ENCODE measurements around the gene POLD4. TPM values are rescaled to one million over a fixed set of nuclear protein-coding genes. Genes with fewer than 3 reads are reported as not detected.

The POLD4 gene
- 192 to 233 TPM (median 214 TPM) in 5 replicates for total RNA-seq (2022; extraction: Qiagen RNA extraction)

DNA sequence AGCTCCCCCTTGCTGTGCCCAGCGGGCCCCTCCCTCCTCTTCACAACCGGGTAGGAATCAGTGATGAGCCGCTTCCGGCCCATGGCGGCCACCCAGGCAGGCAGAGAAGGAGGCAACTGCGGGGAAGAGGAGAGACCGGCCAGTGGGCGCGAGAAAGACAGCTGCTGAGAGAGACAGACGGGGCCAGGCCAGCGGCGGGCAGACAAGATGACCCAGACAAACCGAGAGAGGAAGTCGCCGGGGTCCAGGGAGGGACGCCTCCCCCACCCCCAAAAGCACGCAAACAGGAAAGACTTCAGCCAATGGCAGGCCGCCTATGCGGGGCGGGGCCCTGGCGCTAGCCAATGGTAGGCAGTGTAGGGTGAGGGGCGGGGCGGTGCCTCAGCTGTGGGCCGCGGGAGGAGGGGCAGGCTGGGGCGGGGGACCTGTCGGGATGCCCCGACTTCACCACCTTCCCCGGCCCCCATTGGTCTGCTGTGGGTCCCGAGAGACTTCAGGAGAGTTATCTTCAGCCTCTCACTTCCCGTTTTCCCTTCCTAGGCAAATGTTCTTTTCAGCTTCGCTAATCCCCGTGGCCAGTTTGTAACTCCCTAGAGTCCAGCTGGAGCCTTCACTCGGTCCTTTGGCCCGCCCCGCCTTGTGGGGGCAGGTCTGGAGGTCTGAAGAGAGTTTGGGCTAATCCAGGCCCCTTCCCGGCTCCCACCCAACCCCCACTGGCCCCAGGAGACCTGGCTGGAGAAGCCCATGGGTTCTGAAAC lies at the start of gene POLD4:
POLD4 (minus strand) TSS at position 230 of the 758 bp plus-strand sequence; CDS start at position 83, 147 bp downstream.

DNA sequence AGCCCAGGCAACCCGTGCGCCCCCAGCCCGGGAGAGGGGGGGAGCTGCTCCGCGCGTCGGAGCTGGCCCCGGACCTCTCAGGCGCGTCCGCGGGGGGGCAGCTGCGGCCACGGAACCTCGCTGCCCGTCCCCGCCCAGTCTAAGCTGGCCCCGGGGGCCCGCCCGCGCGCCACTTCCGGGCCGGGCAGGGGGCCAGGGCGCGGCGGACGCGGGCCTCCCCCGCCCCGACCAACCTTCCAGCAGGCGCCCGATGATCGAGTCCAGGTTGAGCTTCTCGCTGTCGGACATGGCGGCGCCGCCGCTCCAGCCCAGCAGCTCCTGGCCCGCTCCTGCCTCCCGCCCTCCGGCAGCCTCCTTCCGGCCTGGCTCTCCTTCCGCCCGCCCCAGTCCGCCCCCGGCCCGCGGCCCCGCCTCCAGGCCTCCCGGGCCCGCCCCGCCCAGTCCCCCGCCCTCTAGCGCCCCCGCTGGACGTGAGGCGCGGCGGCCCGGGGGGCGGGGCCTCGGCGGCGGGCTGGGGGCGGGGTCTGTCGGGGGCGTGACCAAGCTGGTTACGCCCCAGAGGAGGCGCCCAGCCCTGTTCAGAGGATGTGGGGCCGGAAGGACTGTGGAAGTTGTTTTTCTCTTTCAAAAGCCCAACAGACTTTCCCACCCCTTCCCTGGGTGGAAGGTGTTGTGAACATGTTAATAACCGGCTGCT lies 48.3 kb upstream of the POLD4 start, which contains the start of gene PPP1CA:
PPP1CA (minus strand) TSS at position 364 of the 697 bp plus-strand sequence; CDS start at position 288, 76 bp downstream.

GRCh38 chr11:67391304-67392182 lies 38.2 kb upstream of the POLD4 start, which contains the start of gene RAD9A:
Gene RAD9A, plus strand, starts transcription at chr11:67391986. Its CDS starts 59 bp downstream, at chr11:67392045.

DNA sequence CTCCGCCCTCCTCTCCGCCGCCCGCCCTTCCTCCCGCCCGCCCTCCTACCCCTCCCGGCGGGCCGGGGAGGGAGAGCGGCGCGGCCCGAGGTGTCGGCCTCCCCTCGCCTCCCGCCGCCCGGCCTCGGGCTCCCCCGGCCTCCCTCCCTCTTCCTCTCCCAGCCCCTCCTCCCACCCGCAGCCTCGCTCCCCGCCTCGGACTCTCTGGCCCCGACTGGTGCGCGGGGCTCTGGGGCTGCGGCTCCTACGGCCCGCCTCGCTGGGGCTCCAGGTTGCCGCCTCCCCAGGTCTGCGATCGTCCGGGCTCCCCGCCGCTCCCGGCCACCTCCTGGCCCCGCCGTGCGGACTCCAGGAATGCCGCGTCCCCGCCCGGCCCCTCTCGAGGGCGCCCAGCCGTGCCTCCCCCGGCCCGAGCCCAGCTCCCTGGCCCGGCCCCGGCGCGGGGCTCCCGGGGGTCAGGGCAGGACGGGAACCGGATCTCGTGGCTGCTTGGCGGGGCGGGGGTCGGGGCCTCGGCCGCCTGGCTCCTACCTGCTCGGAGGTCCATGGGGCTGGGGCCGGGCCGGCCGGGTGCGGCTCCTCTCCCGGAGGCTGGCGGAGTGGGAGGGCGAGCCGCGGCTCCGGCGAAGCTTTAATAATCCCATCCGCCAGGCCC lies 19.8 kb upstream of the POLD4 start, which contains the start of gene CLCF1:
CLCF1 (minus strand) TSS at position 606 of the 655 bp plus-strand sequence; CDS start at position 547, 59 bp downstream.

GRCh38 chr11:67303132-67303834 lies 50.1 kb downstream of the POLD4 start, which contains the start of gene SSH3:
Gene SSH3, plus strand, starts transcription at chr11:67303530. Its CDS starts 96 bp downstream, at chr11:67303626.

Other genes with a start within 250 kb of the POLD4 start
- gene KDM2A, start 234.3 kb downstream of the POLD4 start, total RNA-seq (2022; extraction: Qiagen RNA extraction) = 40.0 to 47.1 TPM (median 45.1 TPM) in 5 replicates
- gene GRK2, start 87.1 kb downstream of the POLD4 start, total RNA-seq (2022; extraction: Qiagen RNA extraction) = 24.3 to 39.8 TPM (median 37.3 TPM) in 5 replicates
- gene ANKRD13D, start 64.2 kb downstream of the POLD4 start, total RNA-seq (2022; extraction: Qiagen RNA extraction) = 19.3 to 28.6 TPM (median 26.2 TPM) in 5 replicates
- 16.2 to 30.3 TPM (median 25.0 TPM) in 5 replicates for gene SSH3, start 50.0 kb downstream of the POLD4 start, total RNA-seq (2022; extraction: Qiagen RNA extraction)
- 33.6 to 42.2 TPM (median 40.3 TPM) in 5 replicates for gene CLCF1, start 20.1 kb upstream of the POLD4 start, total RNA-seq (2022; extraction: Qiagen RNA extraction)
- gene RAD9A, start 38.4 kb upstream of the POLD4 start, total RNA-seq (2022; extraction: Qiagen RNA extraction) = 21.8 to 35.3 TPM (median 28.7 TPM) in 5 replicates
- 266 to 289 TPM (median 280 TPM) in 5 replicates for gene PPP1CA, start 48.3 kb upstream of the POLD4 start, total RNA-seq (2022; extraction: Qiagen RNA extraction)
- gene TBC1D10C, start 50.5 kb upstream of the POLD4 start, total RNA-seq (2022; extraction: Qiagen RNA extraction) = 0.05 to 0.11 TPM (median 0.07 TPM) in 4 of 5 replicates, not detected in the other
- gene CARNS1, start 62.1 kb upstream of the POLD4 start, total RNA-seq (2022; extraction: Qiagen RNA extraction) = 0.08 to 0.21 TPM (median 0.13 TPM) in 5 replicates
- gene RPS6KB2, start 74.9 kb upstream of the POLD4 start, total RNA-seq (2022; extraction: Qiagen RNA extraction) = 39.1 to 52.9 TPM (median 48.1 TPM) in 5 replicates
- 0.24 to 0.72 TPM (median 0.29 TPM) in 4 of 5 replicates, not detected in the other for gene PTPRCAP, start 84.1 kb upstream of the POLD4 start, total RNA-seq (2022; extraction: Qiagen RNA extraction)
- 49.3 to 62.5 TPM (median 58.8 TPM) in 5 replicates for gene CORO1B, start 89.9 kb upstream of the POLD4 start, total RNA-seq (2022; extraction: Qiagen RNA extraction)
- gene GPR152, start 99.2 kb upstream of the POLD4 start, total RNA-seq (2022; extraction: Qiagen RNA extraction) = 0.15 TPM in 1 of 5 replicates, not detected in the others
- not detected in 5 replicates for gene CABP4, start 101.8 kb upstream of the POLD4 start, total RNA-seq (2022; extraction: Qiagen RNA extraction)
- gene TMEM134, start 115.7 kb upstream of the POLD4 start, total RNA-seq (2022; extraction: Qiagen RNA extraction) = 50.3 to 69.2 TPM (median 65.5 TPM) in 5 replicates
- 36.9 to 47.3 TPM (median 45.7 TPM) in 5 replicates for gene AIP, start 129.5 kb upstream of the POLD4 start, total RNA-seq (2022; extraction: Qiagen RNA extraction)
- 32.0 to 48.9 TPM (median 39.8 TPM) in 5 replicates for gene PITPNM1, start 151.8 kb upstream of the POLD4 start, total RNA-seq (2022; extraction: Qiagen RNA extraction)
- gene CDK2AP2, start 154.6 kb upstream of the POLD4 start, total RNA-seq (2022; extraction: Qiagen RNA extraction) = 57.9 to 85.6 TPM (median 80.6 TPM) in 5 replicates
- not detected in 5 replicates for gene CABP2, start 169.9 kb upstream of the POLD4 start, total RNA-seq (2022; extraction: Qiagen RNA extraction)
- gene GSTP1, start 230.3 kb upstream of the POLD4 start, total RNA-seq (2022; extraction: Qiagen RNA extraction) = 1,477 to 1,695 TPM (median 1,644 TPM) in 5 replicates